GM21360 (cell line): Measurements from ENCODE around the gene TM4SF5.
A peak's percentile ranks its signal among the peaks of the same experiment; 100 is the strongest.

Experiments used
- ATAC-seq: cut with Tn5 transposase; IDR thresholded peaks from one replicate; pipeline ENCODE4 v1.9.1; 2021; ENCODE audit warnings: mild to moderate bottlenecking, moderate library complexity; ENCODE audit not compliant: unreplicated experiment

TM4SF5 gene

DNA sequence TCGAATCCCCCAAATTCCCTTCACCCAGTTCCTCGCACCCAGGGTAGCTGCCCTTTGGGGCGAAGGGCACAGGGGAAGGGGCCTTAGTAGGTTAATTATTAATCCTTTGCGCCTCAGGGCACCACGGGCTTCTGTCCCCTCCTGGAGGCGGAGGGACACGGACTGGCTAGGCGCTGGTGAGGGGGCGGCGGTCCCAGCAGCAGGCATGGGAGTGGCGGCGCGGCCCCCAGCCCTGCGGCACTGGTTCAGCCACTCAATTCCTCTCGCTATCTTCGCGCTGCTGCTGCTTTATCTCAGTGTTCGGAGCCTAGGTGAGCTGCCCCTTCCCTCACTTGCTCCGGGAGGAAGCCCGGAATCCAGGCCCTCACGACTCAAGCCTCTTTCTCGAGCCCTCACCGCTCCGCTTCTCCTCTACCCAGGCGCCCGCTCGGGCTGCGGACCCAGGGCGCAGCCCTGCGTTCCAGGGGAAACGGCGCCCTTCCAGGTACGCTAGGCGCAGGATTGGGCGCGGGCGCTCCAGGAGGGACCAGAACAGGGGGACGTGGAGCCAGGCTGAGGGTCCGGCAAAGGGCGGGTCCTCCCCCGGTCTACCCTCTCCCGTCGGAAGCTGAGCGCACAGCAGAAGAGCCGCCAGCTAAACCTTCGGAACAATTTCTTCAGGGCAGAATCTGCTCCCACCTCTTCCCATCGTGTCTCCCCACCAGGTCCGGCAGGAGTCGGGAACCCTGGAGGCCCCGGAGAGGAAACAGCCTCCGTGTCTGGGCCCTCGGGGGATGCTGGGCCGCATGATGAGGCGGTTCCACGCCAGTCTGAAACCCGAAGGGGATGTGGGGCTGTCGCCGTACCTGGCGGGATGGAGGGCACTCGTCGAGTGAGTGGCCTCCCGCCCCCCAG lies 17.4 kb downstream of the TM4SF5 start, which contains the start of gene GLTPD2:
GLTPD2 (plus strand) TSS at position 158 of the 894 bp plus-strand sequence; CDS start at position 206, 48 bp downstream.
- ATAC-seq, result no peak

DNA sequence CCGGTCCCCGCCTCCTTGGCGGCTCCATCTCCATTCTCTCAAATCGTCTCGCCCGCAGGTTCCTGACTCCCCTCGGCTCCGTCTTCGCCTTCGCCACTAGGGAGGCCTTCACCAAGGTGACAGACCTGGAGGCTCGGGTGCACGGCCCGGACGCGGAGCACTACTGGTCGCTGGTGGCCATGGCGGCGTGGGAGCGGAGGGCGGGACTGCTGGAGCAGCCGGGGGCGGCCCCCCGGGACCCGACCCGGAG lies 17.9 kb downstream of the TM4SF5 start:
- ATAC-seq, result no peak

DNA sequence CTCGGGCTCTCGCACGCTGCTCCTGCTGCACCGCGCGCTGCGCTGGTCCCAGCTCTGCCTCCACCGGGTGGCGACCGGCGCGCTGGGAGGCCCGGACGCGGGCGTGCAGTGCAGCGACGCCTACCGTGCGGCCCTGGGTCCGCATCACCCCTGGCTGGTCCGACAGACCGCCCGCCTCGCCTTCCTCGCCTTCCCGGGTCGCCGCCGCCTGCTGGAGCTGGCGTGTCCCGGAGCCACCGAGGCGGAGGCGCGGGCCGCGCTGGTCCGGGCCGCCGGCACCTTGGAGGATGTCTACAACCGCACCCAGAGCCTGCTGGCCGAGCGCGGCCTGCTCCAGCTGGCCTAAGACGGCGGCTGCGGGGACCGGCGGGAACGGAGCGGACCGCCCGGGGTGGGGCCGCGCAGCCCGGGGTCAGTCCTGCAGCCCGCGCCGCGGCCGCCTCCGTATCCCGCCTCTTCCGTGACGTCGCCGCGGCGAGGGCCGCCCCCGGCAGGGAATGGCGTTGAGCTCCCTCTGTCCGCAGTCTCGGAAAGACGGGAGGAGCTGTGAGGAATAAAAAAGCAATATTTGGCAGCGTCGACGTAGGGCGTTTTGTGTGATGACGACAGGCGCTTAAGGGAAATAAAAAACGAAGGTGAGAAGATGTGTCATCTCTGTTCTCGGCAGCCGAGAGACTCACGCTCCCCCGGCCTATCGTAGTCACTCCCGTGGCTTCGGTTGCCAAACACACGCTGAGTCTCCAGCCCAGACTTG lies 18.4 kb downstream of the TM4SF5 start:
- ATAC-seq, result peak; percentile 87

DNA sequence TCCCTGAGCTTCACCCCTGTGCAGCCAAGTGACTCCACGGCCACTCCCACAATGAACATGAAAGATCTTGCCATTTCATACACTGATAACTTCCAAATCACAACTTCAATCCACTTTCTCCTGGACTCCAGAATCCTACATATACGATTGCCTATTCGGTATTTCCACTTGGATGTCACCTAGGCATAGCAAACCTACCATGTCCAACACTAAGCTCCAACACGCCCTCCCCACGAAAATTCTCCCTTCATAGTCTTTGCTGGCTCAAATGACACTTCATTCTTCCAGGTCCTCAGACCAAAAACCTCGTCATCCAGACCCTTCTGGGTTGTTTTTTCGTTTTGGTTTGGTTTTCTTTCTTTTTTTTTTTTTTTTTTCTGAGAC lies 19.0 kb downstream of the TM4SF5 start:
- no peak for ATAC-seq

DNA sequence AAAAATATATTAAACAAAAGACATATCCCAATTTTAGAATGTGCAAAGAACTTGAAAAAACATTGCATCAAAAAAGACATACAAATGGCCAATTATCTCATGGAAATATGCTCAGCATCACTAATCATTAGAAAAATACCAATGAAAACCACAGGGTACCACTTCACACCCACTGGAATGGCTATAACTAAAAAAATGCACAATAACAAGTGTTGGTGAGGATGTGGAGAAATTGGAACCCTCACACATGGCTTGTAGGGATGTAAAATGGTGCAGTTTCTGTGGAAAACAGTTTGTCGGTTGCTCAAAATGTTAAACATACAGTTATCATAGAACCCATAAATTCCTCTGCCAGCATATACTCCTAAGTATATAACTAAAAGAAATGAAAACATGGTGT lies 23.5 kb downstream of the TM4SF5 start:
- no peak for ATAC-seq

DNA sequence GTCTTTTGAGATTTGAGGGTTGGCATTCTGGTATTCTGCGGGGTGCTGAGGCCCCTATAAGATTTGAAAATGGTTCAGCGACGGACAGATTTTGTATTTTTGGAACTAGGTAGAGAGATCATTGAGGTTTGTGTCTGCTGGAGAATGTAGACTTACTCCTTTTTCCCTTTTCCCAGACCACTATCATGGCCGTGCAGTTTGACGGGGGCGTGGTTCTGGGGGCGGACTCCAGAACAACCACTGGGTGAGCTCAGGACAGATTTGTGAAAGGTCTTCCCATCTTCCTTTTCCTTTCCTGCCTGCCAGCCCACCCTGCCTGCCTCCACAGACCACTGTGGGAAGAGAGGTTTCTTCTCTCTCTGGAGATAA lies 24.9 kb downstream of the TM4SF5 start:
- no peak for ATAC-seq

DNA sequence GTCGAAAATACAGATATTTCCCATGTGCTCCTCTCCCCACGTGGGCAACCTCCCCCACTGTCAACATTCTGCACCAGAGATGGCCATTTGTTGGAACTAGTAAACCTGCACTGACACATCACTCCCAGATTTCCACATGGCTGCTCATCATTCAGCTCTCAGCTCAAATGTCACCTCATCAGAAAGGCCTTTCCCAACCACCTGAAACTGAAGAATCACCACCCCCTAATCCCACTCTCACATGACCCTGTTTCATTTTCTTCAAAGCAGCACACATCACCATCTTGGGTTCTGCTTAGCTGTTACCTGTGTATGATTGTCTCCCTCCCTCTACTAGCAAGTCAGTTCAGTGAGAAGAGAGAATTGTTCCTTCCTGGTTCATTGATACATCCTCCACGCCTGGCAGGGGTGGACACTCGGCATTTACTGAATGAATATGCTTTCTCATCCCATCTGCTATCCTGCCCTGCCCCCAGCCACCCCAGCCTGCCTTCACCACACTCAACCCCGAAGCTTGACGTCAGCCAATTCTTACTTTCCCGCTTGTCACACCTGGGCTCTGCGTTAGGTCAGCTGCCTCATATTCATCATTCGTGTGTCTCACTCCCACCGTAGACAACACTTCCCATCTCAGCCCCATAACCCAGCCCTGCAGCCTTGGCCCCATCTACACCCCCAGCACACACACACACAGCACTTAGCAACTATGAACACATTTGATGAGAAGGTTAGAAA lies 28.9 kb downstream of the TM4SF5 start:
- no peak for ATAC-seq

DNA sequence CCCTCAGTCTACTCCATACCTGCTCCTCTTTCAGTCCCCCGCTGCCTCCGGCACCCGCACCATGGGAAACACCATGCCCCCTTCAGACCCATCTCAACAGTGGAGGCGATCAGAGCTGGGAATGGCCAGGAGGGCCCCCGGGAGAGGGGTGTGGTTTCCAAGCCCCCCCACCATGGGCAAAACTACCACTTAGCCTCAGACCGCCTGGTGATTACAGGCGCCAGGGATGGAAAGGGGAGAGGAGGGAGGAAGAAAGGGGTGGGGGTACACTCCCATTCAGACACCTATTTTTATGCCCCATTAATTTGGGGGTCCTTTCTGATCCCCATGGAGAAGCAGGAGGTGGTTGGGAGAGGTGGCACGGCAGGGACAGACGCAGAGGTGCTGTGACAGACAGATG lies 30.5 kb downstream of the TM4SF5 start, which contains the start of gene C17orf114:
C17orf114 (minus strand) TSS at position 101 of the 400 bp plus-strand sequence.
- no peak for ATAC-seq

DNA sequence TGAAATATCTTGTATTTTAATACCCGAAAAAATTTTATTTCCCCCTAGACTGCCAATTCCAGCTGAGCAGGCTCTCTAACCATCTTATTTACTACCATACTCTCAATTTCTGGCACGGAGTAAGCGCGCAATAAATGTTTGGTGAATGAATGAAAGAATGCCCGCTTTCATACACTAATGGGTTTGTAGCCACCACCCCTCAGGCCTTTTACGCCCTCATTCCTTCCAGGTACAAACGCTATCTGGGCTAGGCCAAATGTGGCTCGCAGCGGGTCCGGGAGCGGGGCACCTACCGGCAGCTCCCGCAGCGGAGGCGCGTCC lies 34.7 kb downstream of the TM4SF5 start:
- ATAC-seq, result no peak

DNA sequence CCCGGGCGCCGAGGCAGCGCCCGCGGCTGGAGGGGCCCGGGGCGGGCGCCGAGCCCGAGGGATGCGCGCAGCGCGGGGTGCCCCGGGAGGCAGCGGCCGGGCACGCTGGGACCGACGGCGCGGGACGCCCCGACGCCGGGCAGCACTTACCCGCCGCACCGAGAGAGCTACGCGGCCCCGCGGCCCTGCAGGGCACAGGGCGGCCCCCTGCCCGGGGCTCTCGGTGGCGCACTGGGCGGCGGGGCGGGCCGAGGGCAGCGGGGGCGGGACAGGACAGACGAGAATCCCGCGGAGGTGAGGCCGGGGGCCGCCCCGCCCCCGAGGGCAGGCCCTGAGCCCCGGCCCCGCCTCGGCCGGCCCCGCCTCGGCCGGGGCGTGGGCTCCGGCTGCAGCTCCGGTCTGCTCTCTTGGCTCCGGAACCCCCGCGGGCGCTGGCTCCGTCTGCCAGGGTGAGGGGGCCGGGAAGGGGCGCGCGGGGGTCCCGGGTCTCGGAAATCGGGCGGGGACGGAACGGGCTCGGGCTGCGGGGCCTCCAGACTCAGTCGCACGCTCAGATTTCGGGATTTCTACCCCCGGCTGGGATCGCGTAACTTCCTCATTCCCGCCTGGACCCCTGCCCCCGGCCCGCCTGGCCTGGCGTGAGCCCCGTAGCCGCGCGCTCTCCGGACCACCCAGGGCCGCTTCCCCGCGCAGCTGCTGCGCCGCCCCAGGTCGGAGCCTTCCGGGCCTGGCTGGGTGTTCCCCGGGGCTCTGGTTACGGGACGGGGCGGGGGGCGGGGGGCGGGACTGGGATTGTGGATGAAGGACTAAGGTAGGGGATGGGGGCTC lies 35.3 kb downstream of the TM4SF5 start, which contains the start of gene PLD2:
PLD2 (plus strand) TSS at position 376 of the 828 bp plus-strand sequence. CDS start 621 bp downstream, outside the sequence.
- ATAC-seq, result peak; percentile 85

DNA sequence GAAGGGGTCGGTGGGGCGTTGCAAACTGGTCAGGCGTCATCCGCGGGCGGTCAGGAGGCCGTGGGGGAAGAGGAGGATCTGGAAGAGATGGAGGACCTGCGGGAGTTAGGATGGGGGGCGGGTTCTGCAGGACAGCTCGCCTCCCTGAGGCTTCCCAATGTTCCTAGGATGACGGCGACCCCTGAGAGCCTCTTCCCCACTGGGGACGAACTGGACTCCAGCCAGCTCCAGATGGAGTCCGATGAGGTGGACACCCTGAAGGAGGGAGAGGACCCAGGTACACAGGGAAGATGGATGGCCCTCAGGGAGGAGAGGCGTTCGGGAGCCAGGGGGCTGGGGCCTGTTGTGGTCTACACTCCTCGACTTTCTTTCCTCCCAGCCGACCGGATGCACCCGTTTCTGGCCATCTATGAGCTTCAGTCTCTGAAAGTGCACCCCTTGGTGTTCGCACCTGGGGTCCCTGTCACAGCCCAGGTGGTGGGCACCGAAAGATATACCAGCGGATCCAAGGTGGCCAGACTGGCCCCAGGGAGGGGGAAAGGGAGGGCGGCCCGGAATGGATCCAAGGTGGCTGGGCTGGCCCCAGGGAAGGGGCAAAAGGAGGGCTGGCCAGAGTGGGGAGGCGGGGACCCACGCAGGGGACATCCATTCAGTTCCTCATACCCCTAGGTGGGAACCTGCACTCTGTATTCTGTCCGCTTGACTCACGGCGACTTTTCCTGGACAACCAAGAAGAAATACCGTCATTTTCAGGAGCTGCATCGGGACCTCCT lies 36.1 kb downstream of the TM4SF5 start:
- no peak for ATAC-seq

DNA sequence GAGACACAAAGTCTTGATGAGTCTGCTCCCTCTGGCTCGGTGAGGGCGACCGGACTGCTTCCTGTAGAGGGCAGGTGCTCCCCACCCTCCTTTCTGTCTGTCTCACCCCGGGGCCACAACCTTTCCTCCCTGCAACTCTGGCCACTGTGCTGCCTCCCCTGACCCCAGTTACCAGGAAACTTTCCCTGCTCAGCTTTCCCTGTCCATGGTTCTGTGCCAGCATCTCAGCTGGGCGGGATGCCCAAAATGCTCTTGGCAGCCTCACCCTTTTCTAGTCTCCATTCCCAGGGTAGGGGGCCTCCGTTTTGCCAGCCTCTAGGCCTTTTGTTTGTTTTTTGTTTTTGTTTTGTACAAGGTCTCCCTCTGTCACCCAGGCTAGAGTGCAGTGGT lies 36.7 kb downstream of the TM4SF5 start:
- no peak for ATAC-seq

DNA sequence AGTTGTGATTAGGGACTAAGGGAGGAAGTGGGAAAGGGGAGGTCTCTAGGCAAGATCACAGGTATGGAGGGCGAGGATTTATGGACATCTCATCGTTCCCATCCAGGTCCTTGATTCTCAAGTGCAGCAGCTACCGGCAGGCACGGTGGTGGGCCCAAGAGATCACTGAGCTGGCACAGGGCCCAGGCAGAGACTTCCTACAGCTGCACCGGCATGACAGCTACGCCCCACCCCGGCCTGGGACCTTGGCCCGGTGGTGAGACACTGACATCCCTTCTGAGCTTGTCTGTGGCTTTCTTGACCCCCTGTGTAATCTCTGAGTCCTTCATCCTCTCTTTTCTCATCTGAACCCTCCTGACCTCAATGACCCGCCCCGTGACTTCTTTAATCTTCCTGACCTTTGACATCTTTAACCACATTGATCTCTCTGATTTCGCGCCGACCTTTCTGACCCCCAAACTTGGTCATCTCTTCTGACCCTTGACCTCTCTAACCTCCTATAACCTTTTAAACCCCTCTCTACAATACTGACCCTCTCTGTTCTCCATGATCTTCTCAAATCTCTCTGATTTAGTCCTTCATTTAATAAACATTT lies 39.1 kb downstream of the TM4SF5 start:
- no peak for ATAC-seq

DNA sequence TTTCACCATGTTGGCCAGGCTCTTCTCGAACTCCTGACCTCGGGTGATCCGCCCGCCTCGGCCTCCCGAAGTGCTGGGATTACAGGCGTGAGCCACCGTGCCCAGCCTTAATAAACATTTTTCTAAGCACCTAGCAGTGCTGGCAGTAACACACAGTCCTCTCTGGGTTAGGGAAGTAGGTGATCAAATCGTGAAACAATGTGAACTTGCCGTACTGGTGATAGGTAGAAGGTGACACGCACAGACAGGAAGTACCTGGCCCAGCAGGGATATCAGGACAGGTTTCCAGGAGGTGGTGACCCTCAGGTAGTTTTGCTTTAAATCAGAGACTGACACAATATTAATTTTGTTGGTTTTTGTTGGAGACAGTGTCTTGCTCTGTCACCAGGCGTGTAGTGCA lies 39.8 kb downstream of the TM4SF5 start:
- ATAC-seq, result no peak

DNA sequence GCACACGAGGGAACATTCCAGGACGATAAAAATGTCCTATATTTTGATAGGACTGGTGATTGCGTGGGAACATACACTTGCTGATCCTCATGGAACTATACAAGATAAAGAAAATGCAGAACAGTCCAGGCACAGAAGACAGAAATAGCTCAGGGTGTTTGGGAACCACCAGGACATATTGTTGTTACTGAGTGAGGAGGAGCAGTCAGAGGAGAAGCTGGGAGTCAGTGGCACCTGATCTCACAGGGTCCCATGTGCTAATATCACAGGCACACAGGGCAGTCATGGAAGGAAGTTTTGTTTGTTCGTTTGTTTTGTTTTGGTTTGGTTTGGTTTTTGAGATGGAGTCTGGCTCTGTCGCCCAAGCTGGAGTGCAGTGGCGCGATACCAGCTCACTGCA lies 41.0 kb downstream of the TM4SF5 start:
- no peak for ATAC-seq

DNA sequence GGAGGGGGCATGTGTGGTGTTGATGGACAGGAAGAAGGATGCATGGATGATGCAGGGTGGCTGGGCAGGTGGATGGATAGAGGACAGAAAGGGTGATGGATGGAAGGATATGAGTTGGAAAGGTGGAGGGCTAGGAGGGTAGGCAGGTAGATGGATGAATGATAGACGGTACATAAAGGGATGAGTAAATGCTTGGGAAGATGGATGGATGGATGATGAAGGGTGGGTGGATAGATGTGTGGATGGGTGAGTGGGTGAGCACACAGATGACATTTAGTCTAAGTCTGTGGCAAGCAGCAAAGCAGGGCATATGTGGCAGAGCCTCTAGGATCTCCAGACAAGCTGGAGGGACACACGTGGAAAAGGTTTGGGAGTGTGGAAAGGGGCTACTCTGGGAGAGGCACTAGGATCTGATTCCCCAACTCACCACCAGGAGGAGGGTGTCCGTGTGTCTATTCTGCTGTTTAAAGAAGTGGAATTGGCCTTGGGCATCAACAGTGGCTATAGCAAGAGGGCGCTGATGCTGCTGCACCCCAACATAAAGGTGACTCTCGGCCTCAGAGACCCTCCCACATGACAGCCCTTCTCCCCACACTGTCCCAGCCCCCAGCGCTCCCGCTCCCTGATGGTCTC lies 43.5 kb downstream of the TM4SF5 start:
- no peak for ATAC-seq

DNA sequence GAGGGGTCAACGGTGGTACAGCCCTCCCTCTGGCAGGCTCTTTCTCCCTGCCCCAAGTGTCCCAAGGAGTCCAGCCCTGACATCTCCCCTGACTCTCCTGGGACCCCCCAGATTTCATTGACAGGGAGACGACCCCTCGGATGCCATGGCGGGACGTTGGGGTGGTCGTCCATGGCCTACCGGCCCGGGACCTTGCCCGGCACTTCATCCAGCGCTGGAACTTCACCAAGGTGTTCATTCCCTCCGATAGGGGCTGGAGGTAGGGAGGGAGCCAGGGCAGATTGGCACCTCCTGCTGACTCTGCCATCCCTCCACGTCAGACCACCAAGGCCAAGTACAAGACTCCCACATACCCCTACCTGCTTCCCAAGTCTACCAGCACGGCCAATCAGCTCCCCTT lies 45.1 kb downstream of the TM4SF5 start:
- no peak for ATAC-seq

DNA sequence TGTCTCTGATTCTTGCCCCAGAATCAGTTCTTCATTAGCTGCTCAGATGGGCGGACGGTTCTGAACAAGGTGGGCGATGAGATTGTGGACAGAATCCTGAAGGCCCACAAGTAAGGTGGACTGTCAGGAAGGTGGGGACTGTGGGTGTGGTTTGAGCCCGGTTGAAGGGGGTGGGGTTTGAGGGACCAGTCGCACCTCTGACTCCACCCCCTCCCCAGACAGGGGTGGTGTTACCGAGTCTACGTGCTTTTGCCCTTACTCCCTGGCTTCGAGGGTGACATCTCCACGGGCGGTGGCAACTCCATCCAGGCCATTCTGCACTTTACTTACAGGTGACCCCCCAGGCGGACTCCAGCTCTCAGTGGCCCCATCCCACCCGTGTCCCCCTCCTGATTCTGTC lies 46.6 kb downstream of the TM4SF5 start:
- ATAC-seq, result no peak

DNA sequence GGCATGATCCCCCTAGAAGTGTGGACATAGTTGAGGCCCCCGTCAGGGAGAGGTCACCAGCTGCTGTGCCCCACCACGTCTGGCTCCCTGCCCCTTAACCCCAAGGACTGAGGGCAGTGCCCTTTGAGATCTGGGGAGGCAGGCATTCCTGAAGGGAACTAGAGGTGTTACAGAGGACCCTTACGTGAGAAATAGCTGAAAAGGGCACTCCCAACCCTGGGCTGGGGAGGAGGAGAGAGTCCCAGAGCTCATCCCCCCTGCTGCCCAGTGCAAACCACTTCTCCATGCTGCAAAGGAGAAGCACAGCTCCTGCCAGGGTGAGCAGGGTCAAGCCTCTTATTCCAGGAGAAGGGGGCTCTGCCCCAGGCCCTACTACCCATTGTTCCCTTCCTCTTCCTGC lies 51.1 kb downstream of the TM4SF5 start:
- no peak for ATAC-seq
